ENCODE measurements around the gene MAP3K8. TPM values are rescaled to one million over a fixed set of nuclear protein-coding genes. Genes with fewer than 3 reads are reported as not detected.

Gene MAP3K8
- total and polyA plus RNA-seq, 10 of the 15 experiments (the other 5 are each of a cell fraction or from before 2014, with no cell fraction given), result 25.5 to 115 (median 40.2) TPM

DNA sequence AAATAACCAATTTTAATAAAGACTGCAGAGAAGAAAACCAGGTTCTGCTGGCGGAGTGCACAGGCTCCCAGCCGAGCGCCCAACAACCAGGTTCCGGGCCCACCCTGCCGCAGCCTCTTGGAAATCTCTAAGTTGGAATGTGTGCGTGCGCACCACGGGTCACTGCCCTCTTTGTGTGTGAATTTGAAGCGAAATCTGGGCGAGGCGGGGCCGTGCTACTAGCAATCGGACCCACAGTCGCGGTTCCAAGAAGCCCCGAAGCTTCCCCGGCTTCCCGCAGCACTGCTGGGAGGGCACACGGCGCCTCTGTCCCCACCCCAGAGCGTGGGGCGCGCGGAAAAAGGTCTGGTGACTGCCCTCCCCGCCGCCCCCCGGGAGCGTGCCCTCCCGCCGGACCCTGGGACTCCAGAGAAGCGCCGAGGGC is 666 bp upstream of the MAP3K8 start (continued):
- TF ChIP-seq RCOR1 (conservative IDR thresholded peaks at IDR 0.05; ENCODE audit: low read depth, low read length) (no peak), ZBED1 (IDR thresholded peaks at IDR 0.05; ENCODE audit: borderline replicate concordance) (no peak; the same call in 1 of the 2 replicates), YY1 (IDR thresholded peaks at IDR 0.05; ENCODE audit: low read depth, low read length) (no peak), SMAD1 (IDR thresholded peaks at IDR 0.05; ENCODE audit: low read depth, partially characterized antibody) (no peak), SKIL (IDR thresholded peaks at IDR 0.05; ENCODE audit: low read depth, poor library complexity, severe bottlenecking) (peak; percentile 19), STAT3 (IDR thresholded peaks at IDR 0.05; ENCODE audit: low read depth, low read length) (no peak), POLR2A (IDR thresholded peaks at IDR 0.05; ENCODE audit: low read depth, low read length) (peak; percentile 3; the same call in 1 of the 2 replicates), KAT2A (conservative IDR thresholded peaks at IDR 0.05; ENCODE audit: control insufficient read depth, low read depth, low read length) (no peak), ATF7 (IDR thresholded peaks at IDR 0.05; ENCODE audit: low read depth) (no peak), KDM1A (IDR thresholded peaks at IDR 0.05; ENCODE audit: borderline replicate concordance) (no peak), PBX3 (IDR thresholded peaks at IDR 0.05; ENCODE audit: insufficient replicate concordance, low read depth, low read length) (no peak), POLR2AphosphoS5 (IDR thresholded peaks at IDR 0.05; ENCODE audit: low read length) (peak; percentile 80; the same call in 1 of the 2 replicates), NR2C1 (IDR thresholded peaks at IDR 0.05) (no peak), NFYB (IDR thresholded peaks at IDR 0.05; ENCODE audit: insufficient read depth, low read depth, low read length) (no peak), CBFB (IDR thresholded peaks at IDR 0.05; ENCODE audit: low read depth) (peak; percentile 12; the same call in 1 of the 2 replicates)
- TF ChIP-seq, protein P1, sequence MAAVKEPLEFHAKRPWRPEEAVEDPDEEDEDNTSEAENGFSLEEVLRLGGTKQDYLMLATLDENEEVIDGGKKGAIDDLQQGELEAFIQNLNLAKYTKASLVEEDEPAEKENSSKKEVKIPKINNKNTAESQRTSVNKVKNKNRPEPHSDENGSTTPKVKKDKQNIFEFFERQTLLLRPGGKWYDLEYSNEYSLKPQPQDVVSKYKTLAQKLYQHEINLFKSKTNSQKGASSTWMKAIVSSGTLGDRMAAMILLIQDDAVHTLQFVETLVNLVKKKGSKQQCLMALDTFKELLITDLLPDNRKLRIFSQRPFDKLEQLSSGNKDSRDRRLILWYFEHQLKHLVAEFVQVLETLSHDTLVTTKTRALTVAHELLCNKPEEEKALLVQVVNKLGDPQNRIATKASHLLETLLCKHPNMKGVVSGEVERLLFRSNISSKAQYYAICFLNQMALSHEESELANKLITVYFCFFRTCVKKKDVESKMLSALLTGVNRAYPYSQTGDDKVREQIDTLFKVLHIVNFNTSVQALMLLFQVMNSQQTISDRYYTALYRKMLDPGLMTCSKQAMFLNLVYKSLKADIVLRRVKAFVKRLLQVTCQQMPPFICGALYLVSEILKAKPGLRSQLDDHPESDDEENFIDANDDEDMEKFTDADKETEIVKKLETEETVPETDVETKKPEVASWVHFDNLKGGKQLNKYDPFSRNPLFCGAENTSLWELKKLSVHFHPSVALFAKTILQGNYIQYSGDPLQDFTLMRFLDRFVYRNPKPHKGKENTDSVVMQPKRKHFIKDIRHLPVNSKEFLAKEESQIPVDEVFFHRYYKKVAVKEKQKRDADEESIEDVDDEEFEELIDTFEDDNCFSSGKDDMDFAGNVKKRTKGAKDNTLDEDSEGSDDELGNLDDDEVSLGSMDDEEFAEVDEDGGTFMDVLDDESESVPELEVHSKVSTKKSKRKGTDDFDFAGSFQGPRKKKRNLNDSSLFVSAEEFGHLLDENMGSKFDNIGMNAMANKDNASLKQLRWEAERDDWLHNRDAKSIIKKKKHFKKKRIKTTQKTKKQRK (IDR thresholded peaks at IDR 0.05; ENCODE audit: low read depth, low read length), result no peak
- TF ChIP-seq, protein P2, sequence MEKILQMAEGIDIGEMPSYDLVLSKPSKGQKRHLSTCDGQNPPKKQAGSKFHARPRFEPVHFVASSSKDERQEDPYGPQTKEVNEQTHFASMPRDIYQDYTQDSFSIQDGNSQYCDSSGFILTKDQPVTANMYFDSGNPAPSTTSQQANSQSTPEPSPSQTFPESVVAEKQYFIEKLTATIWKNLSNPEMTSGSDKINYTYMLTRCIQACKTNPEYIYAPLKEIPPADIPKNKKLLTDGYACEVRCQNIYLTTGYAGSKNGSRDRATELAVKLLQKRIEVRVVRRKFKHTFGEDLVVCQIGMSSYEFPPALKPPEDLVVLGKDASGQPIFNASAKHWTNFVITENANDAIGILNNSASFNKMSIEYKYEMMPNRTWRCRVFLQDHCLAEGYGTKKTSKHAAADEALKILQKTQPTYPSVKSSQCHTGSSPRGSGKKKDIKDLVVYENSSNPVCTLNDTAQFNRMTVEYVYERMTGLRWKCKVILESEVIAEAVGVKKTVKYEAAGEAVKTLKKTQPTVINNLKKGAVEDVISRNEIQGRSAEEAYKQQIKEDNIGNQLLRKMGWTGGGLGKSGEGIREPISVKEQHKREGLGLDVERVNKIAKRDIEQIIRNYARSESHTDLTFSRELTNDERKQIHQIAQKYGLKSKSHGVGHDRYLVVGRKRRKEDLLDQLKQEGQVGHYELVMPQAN (conservative IDR thresholded peaks at IDR 0.05), result peak; percentile 64
- TF ChIP-seq, protein P3, sequence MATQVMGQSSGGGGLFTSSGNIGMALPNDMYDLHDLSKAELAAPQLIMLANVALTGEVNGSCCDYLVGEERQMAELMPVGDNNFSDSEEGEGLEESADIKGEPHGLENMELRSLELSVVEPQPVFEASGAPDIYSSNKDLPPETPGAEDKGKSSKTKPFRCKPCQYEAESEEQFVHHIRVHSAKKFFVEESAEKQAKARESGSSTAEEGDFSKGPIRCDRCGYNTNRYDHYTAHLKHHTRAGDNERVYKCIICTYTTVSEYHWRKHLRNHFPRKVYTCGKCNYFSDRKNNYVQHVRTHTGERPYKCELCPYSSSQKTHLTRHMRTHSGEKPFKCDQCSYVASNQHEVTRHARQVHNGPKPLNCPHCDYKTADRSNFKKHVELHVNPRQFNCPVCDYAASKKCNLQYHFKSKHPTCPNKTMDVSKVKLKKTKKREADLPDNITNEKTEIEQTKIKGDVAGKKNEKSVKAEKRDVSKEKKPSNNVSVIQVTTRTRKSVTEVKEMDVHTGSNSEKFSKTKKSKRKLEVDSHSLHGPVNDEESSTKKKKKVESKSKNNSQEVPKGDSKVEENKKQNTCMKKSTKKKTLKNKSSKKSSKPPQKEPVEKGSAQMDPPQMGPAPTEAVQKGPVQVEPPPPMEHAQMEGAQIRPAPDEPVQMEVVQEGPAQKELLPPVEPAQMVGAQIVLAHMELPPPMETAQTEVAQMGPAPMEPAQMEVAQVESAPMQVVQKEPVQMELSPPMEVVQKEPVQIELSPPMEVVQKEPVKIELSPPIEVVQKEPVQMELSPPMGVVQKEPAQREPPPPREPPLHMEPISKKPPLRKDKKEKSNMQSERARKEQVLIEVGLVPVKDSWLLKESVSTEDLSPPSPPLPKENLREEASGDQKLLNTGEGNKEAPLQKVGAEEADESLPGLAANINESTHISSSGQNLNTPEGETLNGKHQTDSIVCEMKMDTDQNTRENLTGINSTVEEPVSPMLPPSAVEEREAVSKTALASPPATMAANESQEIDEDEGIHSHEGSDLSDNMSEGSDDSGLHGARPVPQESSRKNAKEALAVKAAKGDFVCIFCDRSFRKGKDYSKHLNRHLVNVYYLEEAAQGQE (IDR thresholded peaks at IDR 0.05; ENCODE audit: low read depth, low read length), result no peak
